ENCODE measurements around the gene TMEM98.

TMEM98 gene

GRCh38 chr17:32901743-32902142 is 26.2 kb upstream of the TMEM98 start:
- no peak overlapping the region for H3K27ac ChIP-seq (ENCODE audit: low read length)
- H3F3A ChIP-seq (ENCODE audit: insufficient read depth, low read length), result no peaks in the 10 kb centered on the region
- no peaks in the 10 kb centered on the region for H4K20me1 ChIP-seq (ENCODE audit: insufficient read depth, low read length)
- no peaks in the 10 kb centered on the region for H3K9me3 ChIP-seq (replicated peaks; ENCODE audit: insufficient read depth, low read length)
- H3K36me3 ChIP-seq (replicated peaks; ENCODE audit: insufficient read depth, low read length), result no peaks in the 10 kb centered on the region
- H3K4me3 ChIP-seq (ENCODE audit: low read length), result no peak overlapping the region
- no peak overlapping the region for H3K4me2 ChIP-seq (ENCODE audit: low read depth, low read length)
- no peak overlapping the region for H3K9ac ChIP-seq (ENCODE audit: low read length)
- H3K4me1 ChIP-seq (ENCODE audit: low read length), result peaks cover 30% of the 10 kb centered on the region
- no peak overlapping the region for H2AFZ ChIP-seq (ENCODE audit: low read length)
- no peaks in the 10 kb centered on the region for H3K79me2 ChIP-seq (ENCODE audit: low read length)
- no peak for DNase-seq
- no peaks in the 10 kb centered on the region for H3K9me2 ChIP-seq (replicated peaks; ENCODE audit: insufficient read depth, low read length)
- H3K27me3 ChIP-seq (replicated peaks; ENCODE audit: insufficient read depth, low read length), result no peaks in the 10 kb centered on the region
- TF ChIP-seq CTCF (IDR thresholded peaks at IDR 0.05; ENCODE audit: low read length) (no peak), EZH2 (optimal IDR thresholded peaks at IDR 0.05; ENCODE audit: low read depth, low read length) (no peak), EZH2phosphoT487 (IDR thresholded peaks at IDR 0.05; ENCODE audit: low read length) (no peak)

GRCh38 chr17:32903774-32904673 is 23.9 kb upstream of the TMEM98 start:
- Histone ChIP-seq H3K27ac (ENCODE audit: low read length) (no peak overlapping the region), H3K4me3 (ENCODE audit: low read length) (no peak overlapping the region), H2AFZ (ENCODE audit: low read length) (no peak overlapping the region), H3K4me2 (ENCODE audit: low read depth, low read length) (peak overlapping the region; percentile 23; the same call in 1 of the 2 replicates), H3K36me3 (replicated peaks; ENCODE audit: insufficient read depth, low read length) (no peaks in the 10 kb centered on the region), H3K9ac (ENCODE audit: low read length) (no peak overlapping the region), H3K9me2 (replicated peaks; ENCODE audit: insufficient read depth, low read length) (no peaks in the 10 kb centered on the region), H3K4me1 (ENCODE audit: low read length) (peaks cover 22% of the 10 kb centered on the region), H3K27me3 (replicated peaks; ENCODE audit: insufficient read depth, low read length) (no peaks in the 10 kb centered on the region), H3K9me3 (replicated peaks; ENCODE audit: insufficient read depth, low read length) (no peaks in the 10 kb centered on the region), H3F3A (ENCODE audit: insufficient read depth, low read length) (no peaks in the 10 kb centered on the region), H4K20me1 (ENCODE audit: insufficient read depth, low read length) (no peaks in the 10 kb centered on the region), H3K79me2 (ENCODE audit: low read length) (no peaks in the 10 kb centered on the region)
- TF ChIP-seq EZH2 (optimal IDR thresholded peaks at IDR 0.05; ENCODE audit: low read depth, low read length) (no peak), CTCF (IDR thresholded peaks at IDR 0.05; ENCODE audit: low read length) (no peak), EZH2phosphoT487 (IDR thresholded peaks at IDR 0.05; ENCODE audit: low read length) (no peak)
- no peak for DNase-seq

- H3K79me2 ChIP-seq (ENCODE audit: low read length), result no peaks in the 10 kb centered on the region
- H2AFZ ChIP-seq (ENCODE audit: low read length), result no peak overlapping the region
- H3K9ac ChIP-seq (ENCODE audit: low read length), result no peak overlapping the region
- H3K9me3 ChIP-seq (replicated peaks; ENCODE audit: insufficient read depth, low read length), result no peaks in the 10 kb centered on the region
- H3K27me3 ChIP-seq (replicated peaks; ENCODE audit: insufficient read depth, low read length), result no peaks in the 10 kb centered on the region
- no peaks in the 10 kb centered on the region for H3K36me3 ChIP-seq (replicated peaks; ENCODE audit: insufficient read depth, low read length)
- H3K4me2 ChIP-seq (ENCODE audit: low read depth, low read length), result no peak overlapping the region
- no peak overlapping the region for H3K27ac ChIP-seq (ENCODE audit: low read length)
- no peaks in the 10 kb centered on the region for H3F3A ChIP-seq (ENCODE audit: insufficient read depth, low read length)
- TF ChIP-seq CTCF (IDR thresholded peaks at IDR 0.05; ENCODE audit: low read length), result no peak
- no peak for TF ChIP-seq EZH2 (optimal IDR thresholded peaks at IDR 0.05; ENCODE audit: low read depth, low read length)
- no peak for TF ChIP-seq EZH2phosphoT487 (IDR thresholded peaks at IDR 0.05; ENCODE audit: low read length)
- no peak overlapping the region for H3K4me3 ChIP-seq (ENCODE audit: low read length)
- no peak for DNase-seq
- H3K9me2 ChIP-seq (replicated peaks; ENCODE audit: insufficient read depth, low read length), result no peaks in the 10 kb centered on the region
- peaks cover 15% of the 10 kb centered on the region for H3K4me1 ChIP-seq (ENCODE audit: low read length)
- H4K20me1 ChIP-seq (ENCODE audit: insufficient read depth, low read length), result no peaks in the 10 kb centered on the region
Observed at GRCh38 chr17:32904891-32905290, 23.1 kb upstream of the TMEM98 start.
